Activated CD8-positive, alpha-beta memory T cell treated with anti-CD3 and anti-CD28 coated beads, Interleukin-2, amount 50 U/mL, for 48 hours (primary cell): ENCODE measurements around the gene OR14J1.
"Not testable (repeated sequence)": the region's sequence is repeated elsewhere in the genome, so short reads cannot be mapped to it uniquely, and the experiment has no call there.

Experiments
- DNase-seq: peaks from one replicate; pipeline ENCODE4 v3.0.0-alpha.2; 2020

Gene OR14J1, protein sequence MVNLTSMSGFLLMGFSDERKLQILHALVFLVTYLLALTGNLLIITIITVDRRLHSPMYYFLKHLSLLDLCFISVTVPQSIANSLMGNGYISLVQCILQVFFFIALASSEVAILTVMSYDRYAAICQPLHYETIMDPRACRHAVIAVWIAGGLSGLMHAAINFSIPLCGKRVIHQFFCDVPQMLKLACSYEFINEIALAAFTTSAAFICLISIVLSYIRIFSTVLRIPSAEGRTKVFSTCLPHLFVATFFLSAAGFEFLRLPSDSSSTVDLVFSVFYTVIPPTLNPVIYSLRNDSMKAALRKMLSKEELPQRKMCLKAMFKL

DNA sequence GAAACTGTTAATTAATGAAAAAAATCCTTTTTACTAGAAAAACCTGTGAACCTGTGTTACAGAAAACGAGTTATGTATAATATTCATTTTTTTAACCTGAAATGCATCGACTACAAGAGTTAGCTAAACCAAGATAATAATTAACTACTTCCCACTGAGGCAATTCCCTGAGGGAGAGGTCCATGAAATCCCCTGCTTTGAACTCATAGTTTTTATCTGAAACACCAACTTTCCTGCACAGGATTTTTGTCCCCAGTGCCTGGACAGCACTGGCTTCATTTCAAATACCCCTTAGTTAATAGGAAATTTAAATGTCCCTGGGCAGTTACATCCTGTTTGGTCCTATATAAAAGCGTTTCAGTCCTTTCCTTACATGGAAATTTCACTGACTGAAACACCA, at the start of gene OR14J1:
TSS of gene OR14J1 (plus strand) at position 386 of the 400 bp plus-strand sequence. CDS start 4,989 bp downstream, outside the sequence.
- no peak for DNase-seq

DNA sequence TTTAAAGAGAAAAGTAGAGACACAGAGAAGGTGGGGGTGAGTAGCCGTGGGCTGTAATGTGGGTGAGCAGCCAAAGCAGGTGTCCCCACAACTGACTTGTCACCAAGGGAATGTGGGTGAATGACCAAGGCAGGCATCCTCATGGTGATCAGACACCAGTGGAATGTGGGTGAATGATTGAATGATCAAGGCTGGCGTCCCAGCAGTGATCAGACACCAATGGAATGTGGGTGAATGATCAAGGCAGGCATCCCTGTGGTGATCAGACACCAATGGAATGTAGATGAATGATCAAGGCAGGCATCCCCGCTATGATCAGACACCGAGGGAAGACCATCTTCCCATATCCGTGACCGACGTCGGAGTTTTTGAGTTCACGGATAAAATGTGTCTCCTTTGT, 49.8 kb upstream of the OR14J1 start:
- DNase-seq = no peak

DNA sequence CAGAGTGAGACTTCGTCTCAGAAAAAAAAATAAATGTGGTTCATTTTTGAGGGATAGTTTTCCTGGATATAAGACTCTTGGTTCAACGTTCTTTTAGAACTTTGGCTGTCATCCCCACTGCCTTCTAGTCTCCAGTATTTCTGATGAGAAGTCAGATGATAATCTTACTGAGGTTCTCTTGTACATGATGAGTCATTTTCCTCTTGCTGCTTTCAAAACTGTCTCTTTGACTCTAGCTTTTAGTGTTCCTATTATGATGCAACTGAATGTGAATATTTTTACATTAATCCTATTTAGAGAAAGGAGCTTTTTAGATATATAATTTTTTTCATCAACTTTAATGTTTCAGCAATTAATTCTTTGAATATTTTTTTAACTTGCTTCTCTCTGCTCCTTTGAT, 46.0 kb upstream of the OR14J1 start:
- DNase-seq = no peak

DNA sequence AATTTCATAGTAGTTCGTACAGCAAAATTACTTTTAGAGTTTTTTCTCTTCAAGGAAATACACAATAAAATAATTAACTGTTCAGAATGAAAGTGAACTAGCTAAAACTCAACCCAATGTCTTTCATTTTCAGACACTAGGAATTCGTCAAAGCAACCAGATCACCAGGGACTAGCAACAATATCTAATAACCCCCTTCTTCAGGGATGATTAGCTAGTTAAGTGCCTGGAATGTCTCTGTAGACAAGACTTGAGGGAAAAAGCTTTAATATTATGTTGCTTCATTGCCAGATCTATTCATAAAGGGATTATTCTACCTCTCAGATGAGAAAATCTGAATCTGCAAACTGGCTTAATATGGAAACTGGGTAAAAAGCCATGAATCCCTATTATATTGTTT, 41.8 kb upstream of the OR14J1 start:
- no peak for DNase-seq

DNA sequence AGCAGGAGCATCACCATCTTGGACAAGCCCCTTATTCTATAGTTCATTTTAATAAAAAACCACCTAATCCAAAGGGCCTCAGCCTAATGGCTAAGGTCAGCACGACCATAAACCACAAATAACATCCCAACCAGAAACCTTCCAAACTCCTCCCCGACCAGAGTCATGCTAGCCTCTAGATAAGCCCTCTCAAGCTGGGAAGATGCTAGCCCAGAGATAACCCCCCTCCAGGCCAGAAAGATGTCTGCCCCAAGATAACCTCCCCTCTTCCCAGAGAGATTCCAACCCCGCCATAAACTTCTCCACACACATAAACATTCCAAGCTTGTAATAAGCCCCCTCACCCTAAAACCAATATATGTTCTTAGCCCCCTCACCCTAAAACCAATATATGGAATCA, 38.5 kb upstream of the OR14J1 start:
- DNase-seq = no peak

DNA sequence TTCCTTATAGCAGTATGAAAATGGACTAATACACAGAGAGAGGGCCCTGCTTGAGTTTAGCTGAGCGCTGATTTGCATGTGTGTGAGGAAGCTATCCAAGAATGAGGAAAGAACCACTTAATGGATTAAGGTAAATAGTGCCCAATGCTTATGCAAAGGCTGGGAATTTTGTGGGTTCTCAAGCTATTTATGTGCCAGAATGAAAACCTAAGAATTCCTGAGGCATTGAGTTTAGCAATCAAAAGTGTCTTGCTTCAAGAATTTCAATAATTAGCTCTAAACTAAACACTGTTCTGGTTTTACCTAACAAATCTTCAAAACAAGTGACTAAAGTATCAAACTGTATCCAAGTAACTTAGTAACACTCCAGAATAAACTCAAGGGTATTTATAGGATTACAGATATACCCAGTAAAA, 7.0 kb upstream of the OR14J1 start:
- no peak for DNase-seq

DNA sequence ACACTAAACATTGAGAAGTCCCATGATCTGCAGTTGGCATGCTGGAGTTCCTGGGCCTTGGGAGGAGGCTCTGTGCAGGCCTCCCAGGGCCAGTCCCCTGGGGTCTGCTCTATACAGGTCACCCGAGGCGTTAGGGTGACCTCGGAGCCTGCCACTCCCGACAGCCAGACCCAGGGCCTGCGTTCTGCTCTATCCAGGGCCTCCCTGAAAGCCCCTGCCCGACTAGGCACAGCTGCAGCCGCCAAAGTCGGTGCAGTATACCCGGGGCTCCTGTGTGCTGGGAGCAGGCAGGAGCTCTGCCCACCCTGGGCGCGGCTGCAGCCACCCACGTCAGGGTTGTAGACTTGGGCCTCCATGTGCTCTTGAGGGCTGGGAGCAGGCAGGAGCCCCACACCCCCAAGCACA, 6.3 kb upstream of the OR14J1 start:
- DNase-seq = no peak

DNA sequence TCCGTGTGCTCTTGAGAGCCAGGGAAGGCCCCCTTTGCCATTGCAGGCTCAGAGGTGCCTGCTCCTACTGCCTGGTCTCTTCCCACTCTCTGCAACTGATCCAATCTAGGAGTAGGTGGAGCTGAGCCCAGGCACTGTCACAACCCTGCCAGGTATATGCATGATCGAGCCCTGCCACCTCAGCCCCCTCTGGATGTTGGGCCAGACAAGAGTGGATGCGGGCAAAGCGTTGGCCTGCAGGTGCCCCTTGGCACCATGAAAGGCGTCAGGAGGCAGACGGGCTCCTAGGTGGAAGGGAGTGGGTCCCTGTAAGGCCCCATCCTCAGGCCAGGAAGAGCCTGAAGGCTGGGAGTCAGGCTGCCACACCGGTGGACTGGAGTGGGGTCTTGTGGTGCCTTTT, 5.9 kb upstream of the OR14J1 start:
- no peak for DNase-seq

DNA sequence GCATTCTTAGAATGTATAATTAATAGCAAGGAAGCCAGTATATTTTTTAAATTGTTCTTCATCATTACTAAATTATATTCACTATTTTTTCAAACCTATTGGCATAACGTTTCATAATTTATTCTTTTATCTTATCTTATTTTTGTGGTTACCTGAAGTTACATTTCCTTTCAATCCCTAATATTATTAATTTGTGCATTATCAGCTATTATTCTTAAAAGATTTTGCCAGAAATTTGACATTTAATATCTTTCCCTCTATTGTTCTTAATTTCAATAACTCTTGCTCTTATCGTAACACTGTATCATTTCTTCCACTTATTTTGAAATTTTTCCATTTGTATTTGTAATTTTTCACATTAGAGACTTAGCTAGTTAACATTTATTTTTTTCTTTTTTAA, 18.4 kb downstream of the OR14J1 start:
- DNase-seq = no peak

DNA sequence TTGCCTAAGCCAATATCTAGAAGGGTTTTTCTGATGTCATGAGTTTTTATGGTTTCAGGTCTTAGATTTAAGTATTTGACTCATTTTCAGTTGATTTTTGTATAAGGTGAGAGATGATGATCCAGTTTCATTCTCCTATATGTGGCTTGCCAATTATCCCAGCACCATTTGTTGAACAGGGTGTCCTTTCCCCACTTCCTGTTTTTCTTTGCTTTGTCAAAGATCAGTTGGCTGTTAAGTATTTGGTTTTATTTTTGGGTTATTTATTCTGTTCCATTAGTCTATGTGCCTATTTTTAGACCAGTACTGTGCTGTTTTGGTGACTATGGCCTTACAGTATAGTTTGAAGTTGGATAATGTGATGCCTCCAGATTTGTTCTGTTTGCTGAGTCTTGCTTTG, 21.8 kb downstream of the OR14J1 start:
- not testable (repeated sequence) for DNase-seq

DNA sequence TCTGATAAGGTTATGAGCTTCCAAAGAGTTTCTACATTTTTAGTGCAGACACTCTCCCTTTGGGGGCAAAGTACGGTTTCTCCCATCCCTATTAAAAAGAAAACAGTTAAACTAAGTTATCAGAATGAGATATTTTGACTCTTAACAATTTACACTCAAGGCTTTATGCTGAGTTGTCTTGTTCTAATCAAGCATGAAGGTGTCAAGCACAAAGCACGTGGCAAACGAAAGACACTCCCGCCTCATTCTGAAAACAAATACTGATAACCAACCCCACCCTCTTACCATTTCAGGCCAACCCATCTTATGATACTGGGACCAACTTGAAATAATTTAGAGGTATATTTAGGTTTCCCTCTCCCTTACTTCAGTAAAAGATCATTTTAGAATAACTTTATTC, 24.3 kb downstream of the OR14J1 start:
- no peak for DNase-seq

DNA sequence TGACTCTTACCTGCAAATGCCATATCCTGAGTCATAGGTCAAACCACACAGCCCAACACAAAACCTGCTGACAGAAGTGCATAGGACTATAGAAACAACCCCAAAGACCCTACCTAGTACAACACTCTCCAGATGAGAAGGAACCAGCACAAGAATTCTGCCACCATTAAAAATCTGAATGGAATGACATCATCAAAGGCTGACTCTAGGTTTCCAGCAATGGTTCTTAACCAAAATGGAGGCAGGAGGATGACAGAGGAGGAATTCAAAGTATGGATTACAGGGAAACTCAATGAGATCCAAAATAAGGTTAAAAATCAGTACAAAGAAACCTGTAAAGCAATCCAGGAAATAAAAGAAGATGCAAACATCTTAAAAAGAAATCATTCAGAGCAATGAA, 31.2 kb downstream of the OR14J1 start:
- no peak for DNase-seq

DNA sequence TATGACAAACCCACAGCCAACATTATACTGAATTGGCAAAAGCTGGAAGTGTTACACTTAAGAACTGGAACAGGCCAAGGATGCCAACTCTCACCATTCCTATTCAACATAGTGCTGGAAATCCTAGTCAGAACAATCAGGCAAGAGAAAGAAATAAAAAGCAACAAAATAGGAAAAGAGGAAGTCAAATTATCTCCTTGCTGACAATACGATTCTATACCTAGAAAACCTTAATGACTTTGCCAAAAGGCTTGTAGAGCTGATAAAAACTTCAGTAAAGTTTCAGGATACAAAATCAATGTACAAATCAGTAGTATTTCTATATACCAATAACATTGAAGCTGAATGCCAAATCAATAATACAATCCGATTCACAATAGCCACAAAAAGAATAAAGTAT, 34.8 kb downstream of the OR14J1 start:
- no peak for DNase-seq

DNA sequence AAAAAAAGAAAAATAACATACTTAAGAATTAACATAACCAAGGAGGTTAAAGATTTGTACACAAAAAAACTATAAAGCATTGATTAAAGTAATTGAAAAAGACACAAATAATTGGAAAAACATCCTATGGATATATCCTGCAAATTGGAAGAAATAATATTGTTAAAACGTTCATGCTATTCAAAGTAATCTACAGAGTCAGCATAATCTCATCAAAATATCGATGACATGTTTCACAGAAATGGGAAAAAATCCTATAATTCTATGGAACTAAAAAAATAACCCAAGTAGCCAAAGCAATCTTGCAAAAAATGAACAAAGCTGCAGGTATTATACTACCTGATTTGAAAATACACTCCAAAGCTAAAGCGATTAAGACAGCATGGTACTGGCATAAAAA, 43.9 kb downstream of the OR14J1 start:
- DNase-seq = no peak

DNA sequence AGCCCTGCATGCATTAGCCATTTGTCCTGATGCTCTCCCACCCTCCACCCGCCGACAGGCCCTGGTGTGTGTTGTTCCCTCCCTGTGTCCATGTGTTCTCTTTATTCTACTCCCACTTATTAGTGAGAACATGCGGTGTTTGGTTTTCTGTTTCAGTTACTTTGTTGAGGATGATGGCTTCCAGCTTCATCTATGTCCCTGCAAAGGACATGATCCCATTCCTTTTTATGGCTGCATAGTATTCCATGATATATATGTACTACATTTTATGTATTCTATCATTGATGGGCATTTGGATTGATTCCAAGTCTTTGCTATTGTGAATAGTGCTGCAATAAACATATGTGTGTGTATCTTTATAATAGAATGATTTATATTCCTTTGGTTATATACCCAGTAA, 47.8 kb downstream of the OR14J1 start:
- not testable (repeated sequence) for DNase-seq

DNA sequence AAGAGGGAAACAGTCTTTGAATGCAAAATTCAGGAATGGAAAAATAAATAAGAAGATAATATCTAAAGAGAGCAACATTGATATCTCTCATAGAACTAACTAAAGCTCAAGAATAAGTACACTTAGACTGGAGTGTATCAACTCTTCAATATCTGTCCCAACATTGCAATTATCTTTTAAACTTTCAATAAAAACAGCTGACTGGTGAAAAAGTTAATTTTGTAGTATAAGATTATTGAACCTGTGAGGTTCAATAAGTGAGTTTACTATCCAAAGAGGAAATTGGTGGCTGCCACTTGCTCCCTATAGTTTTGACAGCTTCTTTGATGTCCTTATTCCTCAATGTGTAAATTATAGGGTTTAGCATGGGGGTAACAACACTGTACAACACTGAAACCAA, 53.5 kb downstream of the OR14J1 start:
- no peak for DNase-seq

DNA sequence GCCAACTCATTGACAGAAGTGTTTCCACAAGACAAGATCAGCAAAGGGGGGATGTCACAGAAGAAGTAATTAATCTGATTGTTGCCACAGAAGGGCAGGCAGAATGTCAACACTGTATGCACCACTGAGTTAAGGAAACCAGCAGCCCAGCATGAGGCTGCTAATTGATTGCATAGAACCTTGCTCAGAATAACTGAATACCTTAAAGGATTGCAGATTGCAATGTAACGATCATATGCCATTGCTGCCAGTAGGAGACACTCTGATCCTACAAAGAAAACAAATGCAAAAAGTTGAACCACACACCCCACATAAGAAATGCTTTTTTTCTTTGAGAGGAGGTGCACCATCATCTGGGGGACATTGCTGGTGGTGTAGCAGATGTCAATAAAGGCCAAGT, 54.1 kb downstream of the OR14J1 start:
- DNase-seq = no peak
